ENCODE results near the gene GAS2L1. TPM values are rescaled to one million over a fixed set of nuclear protein-coding genes. Genes with fewer than 3 reads are reported as not detected.
"Not testable (repeated sequence)": the region's sequence is repeated elsewhere in the genome, so short reads cannot be mapped to it uniquely, and the experiment has no call there.

The GAS2L1 gene
- polyA plus RNA-seq, 3 donors: 16.7 to 31.8 (median 20.0) TPM

- 88 to 92% (median 91%) methylated on average over 18 of the region's 18 CpGs for WGBS, 3 donors
- no peak overlapping the region for H3K27ac ChIP-seq (ENCODE audit: low read depth, low read length)
Observed at GRCh38 chr22:29348956-29349355, 42.5 kb downstream of the GAS2L1 start.

- 47 to 99% (median 99%) methylated on average over 6 of the region's 6 CpGs for WGBS, 3 donors
- H3K27ac ChIP-seq (ENCODE audit: low read depth, low read length): no peak overlapping the region
Observed at GRCh38 chr22:29351042-29351441, 44.6 kb downstream of the GAS2L1 start.

- H3K27ac ChIP-seq (ENCODE audit: low read depth, low read length): no peak overlapping the region
- 86 to 91% (median 90%) methylated on average over 9 of the region's 9 CpGs for WGBS, 3 donors
Observed at GRCh38 chr22:29351891-29352290, 45.4 kb downstream of the GAS2L1 start.

- 82 to 94% (median 85%) methylated on average over 9 of the region's 9 CpGs for WGBS, 3 donors
- no peak overlapping the region for H3K27ac ChIP-seq (ENCODE audit: low read depth, low read length)
Observed at GRCh38 chr22:29352778-29353177, 46.3 kb downstream of the GAS2L1 start.

- H3K27ac ChIP-seq (ENCODE audit: low read depth, low read length): no peak overlapping the region
- WGBS, 3 donors: 92 to 95% (median 93%) methylated on average over 11 of the region's 11 CpGs
Observed at GRCh38 chr22:29353286-29353685, 46.8 kb downstream of the GAS2L1 start.

- WGBS, 3 donors: 93 to 95% (median 95%) methylated on average over 8 of the region's 8 CpGs
- no peak overlapping the region for H3K27ac ChIP-seq (ENCODE audit: low read depth, low read length)
Observed at GRCh38 chr22:29353860-29354259, 47.4 kb downstream of the GAS2L1 start.

GRCh38 chr22:29357193-29357890 lies 50.9 kb downstream of the GAS2L1 start:
- H3K27ac ChIP-seq (ENCODE audit: low read depth, low read length): not testable (repeated sequence)
- 96 to 98% (median 96%) methylated on average over 11 to 12 of the region's 12 CpGs for whole genome bisulfite sequencing, 3 donors

- WGBS, 3 donors: 24 to 48% (median 44%) methylated on average over 9 of the region's 9 CpGs
Observed at GRCh38 chr22:29359469-29359868, 53.0 kb downstream of the GAS2L1 start.

More at GRCh38 chr22:29359469-29359868, 53.0 kb downstream of the GAS2L1 start:
- no peak overlapping the region for H3K27ac ChIP-seq (ENCODE audit: low read depth, low read length)

Other genes starting within 250 kb of the GAS2L1 start
- gene C22orf31, start 244.8 kb upstream of the GAS2L1 start, polyA plus RNA-seq: under 1 TPM in 1 of 3 donors, not detected in 2; 0.34 TPM
- 10 to 100 TPM in 1 of 3 donors, 1 to 10 TPM in 2; 2.5 to 18.4 (median 9.4) TPM for gene KREMEN1, start 233.6 kb upstream of the GAS2L1 start, polyA plus RNA-seq
- gene EMID1, start 100.8 kb upstream of the GAS2L1 start, polyA plus RNA-seq: 1 to 10 TPM; 1.3 to 5.9 (median 4.4) TPM
- 10 to 100 TPM; 14.5 to 22.2 (median 15.2) TPM for gene RHBDD3, start 38.7 kb upstream of the GAS2L1 start, polyA plus RNA-seq
- gene EWSR1, start 38.4 kb upstream of the GAS2L1 start, polyA plus RNA-seq: 100 to 1,000 TPM in 2 of 3 donors, 10 to 100 TPM in 1; 73.4 to 147 (median 120) TPM
- 1 to 10 TPM in 2 of 3 donors, under 1 TPM in 1; 0.90 to 1.5 (median 1.0) TPM for gene RASL10A, start 9.0 kb downstream of the GAS2L1 start, polyA plus RNA-seq
- gene AP1B1, start 81.9 kb downstream of the GAS2L1 start, polyA plus RNA-seq: 10 to 100 TPM; 22.3 to 36.5 (median 36.1) TPM
- gene RFPL1, start 131.9 kb downstream of the GAS2L1 start, polyA plus RNA-seq: under 1 TPM in 1 of 3 donors, not detected in 2; 0.06 TPM
- under 1 TPM; 0.22 to 0.56 (median 0.36) TPM for gene NEFH, start 173.6 kb downstream of the GAS2L1 start, polyA plus RNA-seq
- 10 to 100 TPM; 14.2 to 30.9 (median 23.5) TPM for gene THOC5, start 247.1 kb downstream of the GAS2L1 start, polyA plus RNA-seq

Data from adipose tissue (tissue), 3 donors.